Mesodermal cell (in vitro differentiated cells): ENCODE results near the gene CLEC16A.

Source experiments
- H3K27ac ChIP-seq: 2 replicates; pipeline ENCODE4 v1.7.0; 2013; ENCODE audit warnings: mild to moderate bottlenecking, low read depth, low read length, moderate library complexity; ENCODE audit not compliant: severe bottlenecking
- H3K36me3 ChIP-seq: 2 replicates; pipeline ENCODE4 v1.7.1; 2013; ENCODE audit warnings: mild to moderate bottlenecking, low read length, moderate library complexity; ENCODE audit not compliant: control insufficient read depth, insufficient read depth
- H3K4me1 ChIP-seq: one replicate; pipeline ENCODE4 v1.7.1; 2013; ENCODE audit warnings: mild to moderate bottlenecking, low read length; ENCODE audit not compliant: insufficient read depth, control insufficient read depth, poor library complexity, severe bottlenecking
- H3K4me3 ChIP-seq: 2 replicates; pipeline ENCODE4 v1.7.0; 2013; ENCODE audit warnings: low read length, control low read depth, mild to moderate bottlenecking; ENCODE audit not compliant: insufficient read depth, poor library complexity, severe bottlenecking; ENCODE audit errors: extremely low read depth
- H3K9me3 ChIP-seq: 2 replicates; pipeline ENCODE4 v1.7.1; 2013; ENCODE audit warnings: mild to moderate bottlenecking, low read length, moderate library complexity; ENCODE audit not compliant: control insufficient read depth
- WGBS, 2 experiments: methylation state at CpG; one replicate each; pipeline ENCODE4 v1.1.5; 2013; ENCODE audit warnings: missing lambda C conversion rate in 2 of 2; ENCODE audit not compliant: insufficient coverage in 2 of 2; 5-methylcytosine and 5-hydroxymethylcytosine counted together

Gene CLEC16A

GRCh38 chr16:11006656-11007055, 62.3 kb downstream of the CLEC16A start:
- H3K27ac ChIP-seq: no peak overlapping the region
- peaks cover 14% of the 10 kb centered on the region for H3K4me1 ChIP-seq
- WGBS, 2 experiments: 100% methylated on average over 1 of the region's 2 CpGs; no CpG with 5 or more reads in 1 of the 2 experiments
- peaks cover 31% of the 10 kb centered on the region for H3K36me3 ChIP-seq
- H3K9me3 ChIP-seq: no peaks in the 10 kb centered on the region
- no peak overlapping the region for H3K4me3 ChIP-seq

- Histone ChIP-seq H3K9me3 (no peaks in the 10 kb centered on the region), H3K4me1 (peaks cover 14% of the 10 kb centered on the region), H3K36me3 (peaks cover 33% of the 10 kb centered on the region), H3K4me3 (no peak overlapping the region), H3K27ac (no peak overlapping the region)
- WGBS, 2 experiments: 59 to 76% methylated on average over 5 of the region's 7 CpGs
Measured at GRCh38 chr16:11007714-11008280, 63.4 kb downstream of the CLEC16A start.

- 80 to 92% methylated on average over 5 to 6 of the region's 8 CpGs for WGBS, 2 experiments
- peaks cover 11% of the 10 kb centered on the region for H3K4me1 ChIP-seq
- no peaks in the 10 kb centered on the region for H3K9me3 ChIP-seq
- H3K36me3 ChIP-seq: peaks cover 26% of the 10 kb centered on the region
- no peak overlapping the region for H3K4me3 ChIP-seq
- H3K27ac ChIP-seq: no peak overlapping the region
Measured at GRCh38 chr16:11009027-11009755, 64.8 kb downstream of the CLEC16A start.

GRCh38 chr16:11010575-11011221, 66.3 kb downstream of the CLEC16A start:
- WGBS, 2 experiments: 98 to 100% methylated on average over 6 to 9 of the region's 12 CpGs
- no peak overlapping the region for H3K4me3 ChIP-seq
- no peaks in the 10 kb centered on the region for H3K4me1 ChIP-seq
- H3K9me3 ChIP-seq: no peaks in the 10 kb centered on the region
- H3K36me3 ChIP-seq: peaks cover 26% of the 10 kb centered on the region
- no peak overlapping the region for H3K27ac ChIP-seq

GRCh38 chr16:11011326-11011725, 67.0 kb downstream of the CLEC16A start:
- no peak overlapping the region for H3K27ac ChIP-seq
- H3K4me1 ChIP-seq: no peaks in the 10 kb centered on the region
- H3K9me3 ChIP-seq: no peaks in the 10 kb centered on the region
- no CpG with 5 or more reads among the region's 1 CpG for WGBS, 2 experiments
- peaks cover 26% of the 10 kb centered on the region for H3K36me3 ChIP-seq
- no peak overlapping the region for H3K4me3 ChIP-seq

- Histone ChIP-seq H3K9me3 (no peaks in the 10 kb centered on the region), H3K27ac (no peak overlapping the region), H3K4me3 (no peak overlapping the region), H3K4me1 (no peaks in the 10 kb centered on the region), H3K36me3 (peaks cover 23% of the 10 kb centered on the region)
- WGBS, 2 experiments: 95 to 100% methylated on average over 3 to 5 of the region's 8 CpGs
Measured at GRCh38 chr16:11012841-11013240, 68.5 kb downstream of the CLEC16A start.

- no peak overlapping the region for H3K4me3 ChIP-seq
- H3K36me3 ChIP-seq: peaks cover 23% of the 10 kb centered on the region
- no peaks in the 10 kb centered on the region for H3K4me1 ChIP-seq
- no peaks in the 10 kb centered on the region for H3K9me3 ChIP-seq
- no peak overlapping the region for H3K27ac ChIP-seq
- no CpG with 5 or more reads among the region's 4 CpGs for WGBS, 2 experiments
Measured at GRCh38 chr16:11014136-11014535, 69.8 kb downstream of the CLEC16A start.

- H3K4me3 ChIP-seq: no peak overlapping the region
- H3K27ac ChIP-seq: no peak overlapping the region
- H3K4me1 ChIP-seq: no peaks in the 10 kb centered on the region
- H3K36me3 ChIP-seq: peaks cover 25% of the 10 kb centered on the region
- H3K9me3 ChIP-seq: no peaks in the 10 kb centered on the region
- WGBS, 2 experiments: 86 to 97% methylated on average over 5 to 6 of the region's 6 CpGs
Measured at GRCh38 chr16:11015076-11015475, 70.7 kb downstream of the CLEC16A start.

- H3K4me3 ChIP-seq: no peak overlapping the region
- WGBS, 2 experiments: 88 to 93% methylated on average over 3 of the region's 5 CpGs
- H3K9me3 ChIP-seq: no peaks in the 10 kb centered on the region
- peaks cover 27% of the 10 kb centered on the region for H3K36me3 ChIP-seq
- peaks cover 3% of the 10 kb centered on the region for H3K4me1 ChIP-seq
- no peak overlapping the region for H3K27ac ChIP-seq
Measured at GRCh38 chr16:11015607-11016006, 71.2 kb downstream of the CLEC16A start.

- H3K9me3 ChIP-seq: no peaks in the 10 kb centered on the region
- peaks cover 7% of the 10 kb centered on the region for H3K4me1 ChIP-seq
- no peak overlapping the region for H3K27ac ChIP-seq
- peaks cover 27% of the 10 kb centered on the region for H3K36me3 ChIP-seq
- no peak overlapping the region for H3K4me3 ChIP-seq
- WGBS, 2 experiments: 88% methylated on average over 1 of the region's 3 CpGs
Measured at GRCh38 chr16:11016524-11016988, 72.2 kb downstream of the CLEC16A start.

GRCh38 chr16:11016993-11017392, 72.6 kb downstream of the CLEC16A start:
- H3K4me3 ChIP-seq: no peak overlapping the region
- no peaks in the 10 kb centered on the region for H3K9me3 ChIP-seq
- peaks cover 31% of the 10 kb centered on the region for H3K36me3 ChIP-seq
- H3K27ac ChIP-seq: no peak overlapping the region
- WGBS, 2 experiments: 96 to 97% methylated on average over 5 to 7 of the region's 9 CpGs
- peaks cover 7% of the 10 kb centered on the region for H3K4me1 ChIP-seq
